ENCODE results near the gene HNRNPH3.

The HNRNPH3 gene

DNA sequence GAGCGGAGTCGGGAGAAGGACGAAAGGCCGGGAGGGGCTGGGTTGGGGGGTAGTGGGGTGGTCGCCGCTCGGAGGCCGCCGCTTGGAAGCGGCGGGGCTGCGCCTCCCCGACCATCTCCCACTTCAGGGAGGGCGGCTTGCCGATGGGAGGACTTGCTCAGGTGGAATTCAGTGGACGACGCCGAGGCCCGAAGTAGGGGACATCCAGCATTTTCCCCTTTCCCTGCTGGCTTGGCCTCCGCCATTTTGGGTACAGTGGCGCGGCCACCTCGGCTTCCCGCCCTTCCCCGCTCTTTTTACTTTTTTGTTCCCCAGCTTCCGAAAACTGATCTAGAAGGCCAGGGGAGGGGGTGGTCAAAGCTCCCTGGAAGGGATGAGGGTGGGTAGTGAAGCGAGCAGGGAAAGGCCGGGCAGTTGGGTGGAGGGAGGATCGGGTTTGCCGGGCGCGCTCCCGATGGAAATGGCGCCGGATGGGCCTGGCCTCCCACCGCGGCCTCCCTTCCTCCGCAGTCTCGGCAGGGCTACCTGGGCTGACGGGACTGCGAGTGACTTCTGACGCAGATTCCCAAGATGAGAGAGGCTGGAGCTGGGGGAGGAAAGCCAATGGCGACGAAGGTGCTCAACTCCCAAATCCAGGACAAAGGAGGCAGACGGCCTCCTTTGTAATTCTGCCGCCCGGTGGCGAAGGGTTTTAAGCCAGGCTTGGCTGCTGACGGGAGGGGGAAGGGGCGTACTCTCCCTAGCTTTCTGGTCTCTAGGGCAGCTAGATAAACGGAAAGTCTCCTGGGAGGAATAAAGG lies 594 bp downstream of the HNRNPH3 start, which contains the start of gene PBLD:
TSS of gene PBLD (minus strand) at position 670 of the 799 bp plus-strand sequence. CDS start 26,084 bp downstream, outside the sequence.
- peak; percentile 46 to 67 for DNase-seq

- DNase-seq: no peak
Observed at GRCh38 chr10:68333058-68333395, 1.2 kb downstream of the HNRNPH3 start.

GRCh38 chr10:68333440-68334431 lies 1.9 kb downstream of the HNRNPH3 start:
- DNase-seq: no peak

DNA sequence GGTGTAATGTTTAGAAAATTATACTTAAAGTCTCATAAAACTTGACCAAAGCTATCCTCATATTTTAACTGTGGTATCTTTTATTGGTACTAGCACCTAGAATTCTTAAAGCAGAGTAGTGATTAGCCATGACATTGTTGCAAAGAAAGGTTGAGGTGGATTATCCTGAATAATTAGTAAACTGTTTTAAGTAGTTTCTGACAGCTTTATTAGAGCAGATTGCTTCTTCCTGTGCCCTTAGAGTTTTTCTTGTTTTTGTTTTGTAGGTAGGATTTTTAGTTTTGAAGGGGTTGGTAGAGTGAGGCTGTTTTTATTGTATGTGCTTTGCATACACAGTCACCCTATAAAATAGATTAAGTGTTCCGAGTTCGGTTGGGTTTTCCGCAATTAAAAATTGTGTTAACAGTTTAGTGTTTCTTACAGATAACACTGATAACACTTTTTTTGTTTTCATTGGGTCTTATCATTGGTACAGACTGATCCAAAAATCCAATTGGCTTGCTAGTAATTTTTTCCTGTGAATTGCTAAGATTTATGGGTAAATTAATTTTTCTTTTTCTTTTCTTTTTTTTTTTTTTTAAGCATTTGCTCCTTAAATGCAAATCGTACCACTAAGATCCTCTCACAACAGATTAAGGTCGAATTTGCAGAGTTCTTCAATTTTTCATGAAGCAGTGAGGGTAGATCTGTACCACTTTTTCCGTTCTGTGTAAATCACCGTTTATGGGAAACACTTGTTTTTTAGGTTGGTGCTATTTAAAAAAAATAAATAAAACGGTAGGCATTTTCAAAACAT lies 3.0 kb downstream of the HNRNPH3 start:
- DNase-seq: no peak

DNA sequence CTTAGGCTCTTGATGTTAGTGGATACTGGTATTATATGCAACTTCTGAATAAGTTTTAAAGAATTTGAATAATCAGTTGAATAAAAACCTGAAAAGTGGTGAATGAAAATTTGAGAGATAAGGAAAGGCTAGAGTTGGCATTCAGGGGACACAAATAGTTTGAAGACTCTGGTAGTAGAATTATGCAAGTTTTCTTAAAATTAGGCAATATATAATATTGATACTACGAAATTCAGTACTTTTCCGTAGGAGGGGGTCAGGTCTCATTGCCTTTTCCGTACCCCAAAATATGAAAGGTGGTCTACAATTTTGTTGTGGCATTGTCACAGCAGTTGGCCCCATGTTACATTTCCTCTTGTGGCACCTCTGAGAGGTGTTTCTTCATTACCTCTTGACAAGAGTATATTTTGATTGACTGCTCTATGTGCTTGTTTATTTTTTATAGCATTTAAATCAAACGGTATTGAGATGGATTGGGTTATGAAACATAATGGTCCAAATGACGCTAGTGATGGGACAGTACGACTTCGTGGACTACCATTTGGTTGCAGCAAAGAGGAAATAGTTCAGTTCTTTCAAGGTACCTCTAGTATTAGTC lies 5.0 kb downstream of the HNRNPH3 start:
- DNase-seq: no peak

DNA sequence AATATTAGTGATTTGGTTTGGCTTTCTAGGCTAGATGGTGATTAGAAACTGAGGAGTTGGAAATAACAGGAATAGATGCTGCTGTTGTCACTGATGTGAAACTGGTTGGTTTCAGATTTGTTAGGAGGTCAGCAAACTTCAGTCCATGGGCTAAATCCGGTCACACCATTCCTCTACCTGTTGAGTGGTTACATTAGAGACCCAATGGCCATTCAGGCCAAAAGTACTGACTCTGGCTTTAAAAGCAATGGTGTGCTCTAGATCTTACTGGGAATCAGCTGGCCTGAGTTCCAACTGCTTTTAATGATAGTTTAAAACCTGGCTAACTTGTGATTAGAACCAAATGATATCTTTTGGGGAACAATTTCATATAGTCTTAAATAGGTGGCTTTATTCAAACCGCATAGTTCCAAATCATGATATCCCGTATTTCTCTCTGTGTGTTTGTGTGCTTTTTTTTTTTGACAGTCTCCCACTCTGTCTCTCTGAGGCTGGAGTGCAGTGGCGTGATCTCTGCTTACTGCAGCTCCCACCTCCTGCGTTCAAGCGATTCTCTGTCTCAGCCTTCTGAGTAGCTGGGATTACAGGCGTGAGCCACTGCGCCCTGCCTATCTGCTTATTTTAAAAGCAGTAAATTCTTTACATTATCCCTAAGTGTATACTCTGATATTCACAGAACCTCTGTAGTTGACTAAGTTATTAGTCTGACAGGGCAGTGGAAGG lies 8.7 kb downstream of the HNRNPH3 start:
- no peak for DNase-seq

DNA sequence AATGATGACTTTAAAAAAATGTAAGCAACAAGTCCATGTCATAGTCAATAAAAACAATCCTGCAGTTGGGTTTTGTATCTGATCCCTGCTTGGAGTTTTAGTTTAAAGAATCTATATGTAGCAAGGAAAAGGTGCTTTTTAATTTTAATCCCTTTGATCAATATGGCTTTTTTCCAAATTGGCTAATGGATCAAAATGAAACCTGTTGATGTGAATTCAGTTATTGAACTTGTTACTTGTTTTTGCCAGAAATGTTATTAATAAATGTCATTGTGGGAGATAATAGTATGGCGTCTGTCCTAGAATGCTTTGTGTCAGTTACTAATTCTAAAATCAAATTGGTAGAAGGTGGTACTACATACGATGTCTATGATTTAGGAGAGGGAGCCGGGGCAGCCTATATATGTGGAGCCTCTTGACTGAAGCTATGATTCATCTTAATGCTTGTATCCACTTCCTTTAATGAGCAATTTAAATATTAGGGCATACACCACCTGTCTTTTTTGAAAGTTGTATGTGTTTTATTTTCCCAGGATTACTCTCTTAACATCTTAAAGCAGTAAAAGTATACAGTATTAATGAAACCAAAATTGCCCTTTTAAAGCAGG lies 11.1 kb downstream of the HNRNPH3 start:
- DNase-seq: no peak

- DNase-seq: no peak
Observed at GRCh38 chr10:68345621-68346020, 13.8 kb downstream of the HNRNPH3 start.

DNA sequence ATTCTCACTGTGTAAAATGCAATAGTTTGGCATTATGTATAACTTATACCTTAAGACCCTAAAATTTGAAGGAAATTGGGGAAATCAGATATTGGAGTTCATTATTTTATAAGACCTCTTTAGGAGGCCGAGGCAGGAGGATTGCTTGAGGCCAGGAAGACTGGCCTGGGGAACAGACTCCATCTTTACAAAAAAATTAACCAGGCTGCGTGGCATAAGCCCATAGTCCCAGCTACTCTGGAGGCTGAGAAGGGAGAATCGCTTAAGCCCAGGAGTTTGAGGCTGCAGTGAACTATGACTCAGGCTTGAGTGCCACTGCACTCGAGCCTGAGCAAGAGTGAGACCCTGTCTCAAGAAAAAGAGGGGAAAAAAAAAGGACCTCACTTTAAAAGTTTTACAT lies 14.9 kb downstream of the HNRNPH3 start:
- DNase-seq: no peak

DNA sequence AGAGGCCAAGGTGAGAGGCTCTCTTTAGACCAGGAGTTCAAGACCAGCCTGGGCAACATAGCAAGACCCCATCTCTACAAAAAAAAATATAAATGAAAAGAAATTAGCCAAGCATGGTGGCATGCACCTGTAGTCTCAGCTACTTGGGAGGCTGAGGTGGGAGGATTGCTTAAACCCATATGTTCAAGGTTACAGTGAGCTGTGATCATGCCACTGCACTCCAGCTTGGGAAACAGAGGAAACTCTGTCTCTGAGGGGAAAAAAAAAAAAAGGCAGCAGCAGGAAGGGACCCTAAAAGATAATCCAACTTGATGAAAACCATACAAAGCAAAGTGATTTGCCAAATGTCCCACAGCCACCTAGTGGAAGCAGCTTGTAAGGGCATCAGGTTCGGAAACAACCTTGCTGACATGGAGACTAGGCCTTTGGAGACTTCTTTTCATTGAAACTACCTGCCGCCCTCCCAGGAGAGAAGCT lies 16.4 kb downstream of the HNRNPH3 start:
- DNase-seq: peak; percentile 36 to 61

DNA sequence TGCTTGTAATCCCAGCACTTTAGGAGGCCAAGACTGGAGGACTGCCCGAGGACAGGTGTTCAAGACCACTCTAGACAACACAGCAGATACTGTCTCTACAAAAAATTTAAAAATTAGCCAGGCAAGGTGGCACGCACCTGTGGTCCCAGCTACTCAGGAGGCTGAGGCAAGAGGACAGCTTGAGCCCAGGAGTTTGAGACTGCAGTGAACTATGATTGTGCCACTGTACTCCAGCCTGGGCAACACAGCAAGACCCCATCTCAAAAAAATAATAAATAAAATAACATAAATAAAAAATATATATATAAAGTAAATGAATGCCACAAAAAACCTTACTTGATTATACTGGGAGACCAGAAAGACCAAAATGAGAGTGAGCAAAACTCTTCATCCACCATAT lies 21.7 kb downstream of the HNRNPH3 start:
- DNase-seq: no peak

- no peak for DNase-seq
Observed at GRCh38 chr10:68359189-68359588, 27.3 kb downstream of the HNRNPH3 start.

DNA sequence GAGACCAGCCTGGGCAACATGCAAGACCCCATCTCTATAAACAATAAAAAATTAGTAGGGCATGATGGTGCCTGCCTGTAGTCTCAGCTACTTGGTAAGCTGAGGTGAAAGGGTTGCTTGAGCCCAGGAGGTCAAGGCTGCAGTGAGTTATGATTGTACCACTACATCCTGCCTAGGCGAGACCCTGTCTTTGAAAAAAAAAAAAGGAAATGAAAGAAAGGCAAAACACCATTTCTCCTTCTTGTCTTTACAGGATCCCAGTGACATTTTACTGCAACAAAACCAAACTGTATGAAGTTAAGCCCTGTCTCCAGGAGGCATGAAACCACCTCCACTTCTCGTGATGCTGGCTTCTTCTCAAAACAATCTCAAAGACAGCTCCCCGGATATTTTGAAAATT lies 30.7 kb downstream of the HNRNPH3 start:
- no peak for DNase-seq

DNA sequence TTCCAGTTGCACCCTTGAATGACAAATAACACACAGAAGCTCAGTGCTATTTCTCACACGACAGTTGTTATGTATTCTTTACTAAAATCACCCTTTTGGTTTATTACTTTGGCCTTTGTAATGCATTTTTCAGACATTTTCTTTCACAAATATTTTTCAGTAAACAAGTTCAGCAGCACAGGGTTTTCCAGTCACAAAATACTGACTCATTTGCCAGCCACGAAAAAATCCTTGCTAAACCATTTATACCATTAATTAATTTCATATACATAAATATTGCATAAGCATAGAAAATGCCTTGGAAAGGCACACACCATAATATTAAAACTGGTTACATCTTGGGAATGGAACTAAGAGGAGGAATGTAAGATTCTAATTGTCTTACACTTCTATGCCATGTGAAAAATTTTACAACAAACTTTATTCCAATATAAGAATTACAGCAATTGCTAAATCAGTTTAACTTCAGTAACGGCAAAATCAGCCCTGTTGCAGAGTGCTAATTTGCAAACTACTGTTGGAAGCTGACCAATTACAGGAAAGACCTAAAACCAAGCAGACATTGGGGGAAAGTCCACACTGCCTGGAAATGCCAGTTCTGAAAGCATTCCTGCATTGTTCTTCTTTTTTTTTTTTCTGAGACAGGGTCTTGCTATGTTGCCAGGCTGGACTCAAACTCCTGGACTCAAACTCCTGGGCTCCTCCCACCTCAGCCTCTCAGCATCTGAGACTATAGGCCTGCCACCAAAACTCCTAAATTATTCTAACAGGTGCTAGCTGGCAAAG lies 32.4 kb downstream of the HNRNPH3 start:
- DNase-seq: no peak

DNA sequence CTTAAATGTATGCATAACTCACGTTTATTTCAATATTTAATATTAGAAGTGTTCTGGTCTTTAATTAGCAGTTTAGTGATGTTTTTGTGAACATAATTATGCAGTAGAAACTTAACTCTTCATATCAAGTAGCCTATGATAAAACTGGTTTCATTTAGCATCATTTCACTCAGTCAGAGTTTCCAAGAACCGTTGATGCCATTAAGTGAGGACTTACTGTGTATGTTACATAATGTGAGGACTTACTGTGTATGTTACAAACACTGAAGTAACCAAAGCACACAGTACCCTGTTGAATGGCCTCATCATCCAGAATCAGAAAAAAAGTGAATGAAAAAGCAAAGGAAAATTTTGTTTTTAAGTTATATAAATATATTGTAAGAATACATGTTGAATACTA lies 33.7 kb downstream of the HNRNPH3 start:
- no peak for DNase-seq

- no peak for DNase-seq
Observed at GRCh38 chr10:68366600-68366999, 34.7 kb downstream of the HNRNPH3 start.

DNA sequence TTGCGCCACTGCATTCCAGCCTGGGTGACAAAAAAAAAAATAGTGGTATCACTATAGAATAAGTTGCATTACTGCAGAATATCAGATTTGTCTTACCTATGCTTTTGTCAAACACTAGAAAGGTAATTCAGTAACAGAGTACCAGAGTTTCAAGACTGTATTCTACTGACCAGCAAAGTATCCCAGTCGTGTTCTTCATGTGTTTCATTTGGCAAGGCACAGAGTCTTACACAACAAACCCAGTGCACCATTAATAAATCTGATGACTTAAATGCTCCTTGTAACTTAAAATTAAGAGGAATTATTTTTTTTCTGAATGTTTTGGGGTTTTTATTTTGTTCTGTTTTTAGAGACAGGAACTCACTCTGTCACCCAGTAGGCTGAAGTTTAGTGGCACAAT lies 35.3 kb downstream of the HNRNPH3 start:
- DNase-seq: no peak

DNA sequence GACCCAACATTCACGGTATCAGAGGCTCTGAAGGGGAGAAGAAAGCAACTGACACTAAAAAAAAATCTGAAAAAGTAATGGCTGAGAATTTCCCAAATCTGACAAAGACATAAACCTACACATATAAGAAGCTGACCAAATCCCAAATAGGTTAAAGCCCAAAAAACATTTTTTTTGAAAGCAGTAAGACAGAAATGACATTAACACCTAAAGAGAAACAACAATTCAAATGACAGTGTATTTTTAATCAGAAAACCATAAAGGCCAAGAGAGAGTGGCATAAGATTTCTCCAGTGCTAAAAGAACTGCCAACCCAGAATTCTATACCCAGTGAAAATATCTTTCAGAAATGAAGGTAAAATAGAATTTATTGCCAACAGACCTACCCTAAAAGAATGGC lies 39.7 kb downstream of the HNRNPH3 start:
- DNase-seq: no peak

- DNase-seq: no peak
Observed at GRCh38 chr10:68385740-68386139, 53.9 kb downstream of the HNRNPH3 start.
